Measurements from ENCODE around the gene PAQR9. TPM values are rescaled to one million over a fixed set of nuclear protein-coding genes. Genes with fewer than 3 reads are reported as not detected.

PAQR9 gene
- total and polyA plus RNA-seq, 2 of the 13 experiments (the other 11 are each of a cell fraction or from before 2014, with no cell fraction given) = 3.7 to 10.3 TPM

DNA sequence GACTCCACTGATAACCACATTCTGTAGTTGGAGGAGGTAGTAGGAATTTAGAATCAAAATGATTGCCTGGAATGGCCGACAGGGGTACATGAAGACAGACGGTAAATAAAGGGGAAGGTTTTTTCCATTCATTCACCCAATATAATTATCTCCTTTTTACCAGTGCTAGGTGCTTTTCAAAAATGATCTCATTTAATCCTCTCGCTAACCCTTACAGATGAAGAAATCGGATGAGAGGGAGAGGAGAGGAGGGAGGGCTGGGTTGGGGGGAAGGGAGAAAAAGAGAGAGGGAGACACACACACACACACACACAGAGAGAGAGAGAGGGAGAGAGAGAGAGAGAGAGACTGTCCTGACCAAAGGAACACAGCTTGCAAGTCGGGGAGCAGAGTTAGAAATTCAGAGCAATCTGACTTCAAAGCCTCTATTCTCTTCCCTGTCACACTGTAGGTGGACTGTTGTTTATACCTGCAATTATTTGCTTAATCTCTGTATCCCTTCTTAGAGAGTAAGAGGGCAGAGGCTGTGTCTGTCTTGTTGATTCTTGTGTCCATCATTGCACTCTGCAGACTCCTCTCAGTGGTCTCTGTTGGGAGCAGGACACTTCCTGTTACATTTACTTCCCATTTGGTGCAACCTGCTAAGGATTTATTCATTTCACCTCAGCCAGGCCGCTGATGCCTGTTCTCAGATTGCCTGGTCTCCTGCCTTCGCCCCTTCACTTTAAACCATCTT is 18.7 kb upstream of the PAQR9 start (continued):
- TF ChIP-seq ATF7 (IDR thresholded peaks at IDR 0.05) = no peak
- no peak for TF ChIP-seq ATF7 (CRISPR knock-in tag; IDR thresholded peaks at IDR 0.05)
- TF ChIP-seq ZSCAN21 (CRISPR knock-in tag; IDR thresholded peaks at IDR 0.05; ENCODE audit: borderline replicate concordance) = no peak
- no peak for TF ChIP-seq RFXANK (CRISPR knock-in tag; IDR thresholded peaks at IDR 0.05)
- TF ChIP-seq SMAD9 (CRISPR knock-in tag; IDR thresholded peaks at IDR 0.05) = no peak
- no peak for TF ChIP-seq DMAP1 (CRISPR knock-in tag; IDR thresholded peaks at IDR 0.05)
- TF ChIP-seq ZSCAN29 (CRISPR knock-in tag; conservative IDR thresholded peaks at IDR 0.05) = 0 out of 2 replicates have a peak, but pooled peaks have one; percentile 19
- TF ChIP-seq POLR2G (IDR thresholded peaks at IDR 0.05; ENCODE audit: low read depth, low read length) = no peak
- no peak for TF ChIP-seq ZNF713 (CRISPR knock-in tag; IDR thresholded peaks at IDR 0.05)
- TF ChIP-seq ZNF234 (CRISPR knock-in tag; conservative IDR thresholded peaks at IDR 0.05) = no peak
- no peak for TF ChIP-seq MAFF (IDR thresholded peaks at IDR 0.05; ENCODE audit: low read depth, low read length)
- no peak for TF ChIP-seq FOXP1 (IDR thresholded peaks at IDR 0.05)
- 0 out of 2 replicates have a peak, but pooled peaks have one; percentile 33 for TF ChIP-seq FOXP1 (CRISPR knock-in tag; IDR thresholded peaks at IDR 0.05)
- no peak for TF ChIP-seq SAFB2 (CRISPR knock-in tag; IDR thresholded peaks at IDR 0.05; ENCODE audit: borderline replicate concordance, low read depth)
- TF ChIP-seq TFE3 (CRISPR knock-in tag; IDR thresholded peaks at IDR 0.05) = no peak
- TF ChIP-seq TRIM24 (CRISPR knock-in tag; IDR thresholded peaks at IDR 0.05) = no peak
- no peak for TF ChIP-seq SMAD3 (CRISPR knock-in tag; IDR thresholded peaks at IDR 0.05)
- no peak for TF ChIP-seq MEIS1 (CRISPR knock-in tag; IDR thresholded peaks at IDR 0.05; ENCODE audit: borderline replicate concordance)
- TF ChIP-seq ZNF207 (IDR thresholded peaks at IDR 0.05; ENCODE audit: borderline replicate concordance) = no peak
- TF ChIP-seq ZNF34 (CRISPR knock-in tag; IDR thresholded peaks at IDR 0.05; ENCODE audit: borderline replicate concordance) = no peak
- no peak for TF ChIP-seq GZF1 (CRISPR knock-in tag; IDR thresholded peaks at IDR 0.05)
- TF ChIP-seq NFE2L2 (IDR thresholded peaks at IDR 0.05; ENCODE audit: low read length) = no peak
- TF ChIP-seq ZNF501 (CRISPR knock-in tag; IDR thresholded peaks at IDR 0.05) = no peak
- TF ChIP-seq ZNF629 (CRISPR knock-in tag; conservative IDR thresholded peaks at IDR 0.05) = no peak
- TF ChIP-seq GFI1 (CRISPR knock-in tag; IDR thresholded peaks at IDR 0.05; ENCODE audit: borderline replicate concordance) = no peak
- no peak for TF ChIP-seq ZNF703 (CRISPR knock-in tag; IDR thresholded peaks at IDR 0.05; ENCODE audit: borderline replicate concordance)
- no peak for TF ChIP-seq REXO4 (CRISPR knock-in tag; IDR thresholded peaks at IDR 0.05; ENCODE audit: borderline replicate concordance)
- no peak for TF ChIP-seq ZNF749 (CRISPR knock-in tag; IDR thresholded peaks at IDR 0.05; ENCODE audit: borderline replicate concordance)
- TF ChIP-seq KLF13 (CRISPR knock-in tag; IDR thresholded peaks at IDR 0.05) = no peak
- TF ChIP-seq SPEN (CRISPR knock-in tag; IDR thresholded peaks at IDR 0.05; ENCODE audit: low read depth) = no peak
- TF ChIP-seq ZNF577 (CRISPR knock-in tag; IDR thresholded peaks at IDR 0.05; ENCODE audit: borderline replicate concordance, low read depth) = no peak
